Prostate gland (tissue), 2 donors: Measurements from ENCODE around the gene CHST5. TPM values are rescaled to one million over a fixed set of nuclear protein-coding genes. Genes with fewer than 3 reads are reported as not detected.

Experiments used
- DNase-seq: peaks from one replicate; pipeline ENCODE4 v3.0.0-alpha.2; 2019; ENCODE audit warnings: low spot score
- H3K27ac ChIP-seq, 2 donors: fragments of 200-600 bp; sonication (generic); 2 replicates each; pipeline ENCODE4 v1.5.1; 2017 to 2019
- H3K27me3 ChIP-seq: fragments of 200-600 bp; sonication (generic); replicated peaks from 2 replicates; pipeline ENCODE4 v1.5.1; 2019; ENCODE audit not compliant: insufficient read depth
- H3K36me3 ChIP-seq, 2 donors: fragments of 200-600 bp; sonication (generic); 1 replicate in 1 of 2; 2 replicates in 1 of 2; pipeline versions ENCODE4 v1.5.1 to v1.8.1; 2017 to 2019
- H3K4me1 ChIP-seq: fragments of 200-600 bp; sonication (generic); replicated peaks from 2 replicates; pipeline ENCODE4 v1.5.1; 2019
- H3K4me3 ChIP-seq, 2 donors: fragments of 200-600 bp; sonication (generic); 2 replicates each; pipeline ENCODE4 v1.5.1; 2017 to 2019
- H3K9me3 ChIP-seq: fragments of 200-600 bp; sonication (generic); 2 replicates; pipeline ENCODE4 v1.5.1; 2017
- CTCF ChIP-seq, 4 experiments: fragments of 200-600 bp in 2 of 4; fragments of 450-650 bp in 2 of 4; sonication (generic) in 2 of 4; IDR thresholded peaks; 1 replicate in 3 of 4; 2 replicates in 1 of 4; pipeline ENCODE4 v1.5.1; 2016 to 2019; ENCODE audit warnings: antibody characterized with exemption in 4 of 4, mild to moderate bottlenecking in 2 of 4, moderate library complexity in 2 of 4
- POLR2A ChIP-seq: fragments of 450-650 bp; IDR thresholded peaks from one replicate; pipeline ENCODE4 v1.6.1; 2016; ENCODE audit warnings: antibody characterized with exemption, mild to moderate bottlenecking
- POLR2AphosphoS5 ChIP-seq: sonication (generic); formaldehyde crosslinking; IDR thresholded peaks from one replicate; pipeline ENCODE4 v1.6.1; 2017; ENCODE audit warnings: antibody characterized with exemption
- WGBS: methylation state at CpG from one replicate; pipeline ENCODE4 v1.1.5; 2018; 5-methylcytosine and 5-hydroxymethylcytosine counted together
- intact Hi-C: fragments of 100-400 bp; cut with DNase I; formaldehyde crosslinking; loops from one replicate; pipeline ENCODE4 v1.14.2; 2022
- total RNA-seq, 2 donors: library from RNA; depleted of rRNA; stranded (reverse); fragments of >200 nt; gene quantifications; one replicate each; pipeline ENCODE4 v1.1.0, GENCODE V29; 2016

CHST5 gene
- total RNA-seq, 2 donors from 2014 or later: 0.23 TPM; not detected in 1

- DNase-seq: no peak
- Histone ChIP-seq H3K36me3 (peaks cover 0 to 23% of the 10 kb centered on the region in 2 donors), H3K27ac (no peak overlapping the region), H3K4me3 (no peak overlapping the region), H3K9me3 (no peaks in the 10 kb centered on the region), H3K27me3 (no peaks in the 10 kb centered on the region), H3K4me1 (peaks cover 11% of the 10 kb centered on the region)
- TF ChIP-seq CTCF (IDR thresholded peaks at IDR 0.05) (no peak), POLR2A (no peak), POLR2AphosphoS5 (no peak)
- 76% methylated on average over 4 of the region's 4 CpGs for WGBS
- intact Hi-C loops: loop anchor here (2.0 to 5.0 kb wide), 3 partner anchors 55 to 136 kb away; partner anchors contain the start of genes ADAT1, CFDP1, KARS1 and TERF2IP
Observed at GRCh38 chr16:75567911-75568310, 32.0 kb upstream of the CHST5 start.

DNA sequence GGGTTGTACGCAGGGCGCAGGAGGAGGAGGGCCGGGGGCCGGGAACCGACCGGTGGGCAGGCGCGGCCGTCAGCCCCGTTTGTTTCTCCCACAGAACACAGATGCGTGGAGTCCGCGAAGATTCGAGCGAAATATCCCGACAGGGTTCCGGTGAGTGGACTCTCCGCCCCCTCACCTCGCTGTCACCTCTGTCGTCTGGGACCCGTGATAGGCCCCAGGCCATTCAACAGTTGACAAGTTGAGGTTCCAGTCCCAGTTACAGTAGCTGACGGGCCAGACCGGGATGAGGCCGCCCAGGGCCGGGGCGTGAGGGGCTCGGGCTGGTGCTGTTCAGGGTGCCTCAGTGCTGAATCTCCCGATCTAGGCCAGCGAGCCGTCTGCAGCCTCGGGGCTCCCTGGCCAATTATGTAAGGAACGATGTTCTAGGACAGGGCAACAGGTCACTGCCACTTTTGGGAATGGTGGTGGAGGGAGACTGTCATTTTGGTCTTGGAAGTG, 30.9 kb upstream of the CHST5 start:
- under 1% methylated on average over 32 of the region's 32 CpGs for WGBS
- Histone ChIP-seq H3K36me3 (peaks cover 0 to 14% of the 10 kb centered on the region in 2 donors), H3K27ac (peak overlapping the region; percentile 79 to 81), H3K9me3 (no peaks in the 10 kb centered on the region), H3K27me3 (no peaks in the 10 kb centered on the region), H3K4me3 (peak overlapping the region; percentile 73 to 78), H3K4me1 (peaks cover 11% of the 10 kb centered on the region)
- no peak for DNase-seq
- TF ChIP-seq POLR2AphosphoS5 (no peak), POLR2A (no peak), CTCF (IDR thresholded peaks at IDR 0.05) (no peak)
- intact Hi-C loops: loop anchor here (2.0 to 5.0 kb wide), 3 partner anchors 56 to 135 kb away; partner anchors contain the start of genes ADAT1, CFDP1, KARS1 and TERF2IP

- H3K4me1 ChIP-seq: peaks cover 11% of the 10 kb centered on the region
- TF ChIP-seq POLR2A (peak; percentile 95), CTCF (IDR thresholded peaks at IDR 0.05) (peak in 1 of 4 experiments; percentile 23), POLR2AphosphoS5 (peak; percentile 88)
Observed at GRCh38 chr16:75566040-75566757, 30.3 kb upstream of the CHST5 start, which contains the start of gene GABARAPL2. GABARAPL2 (plus strand) TSS chr16:75566379; CDS start chr16:75566487, 108 bp downstream.

DNA sequence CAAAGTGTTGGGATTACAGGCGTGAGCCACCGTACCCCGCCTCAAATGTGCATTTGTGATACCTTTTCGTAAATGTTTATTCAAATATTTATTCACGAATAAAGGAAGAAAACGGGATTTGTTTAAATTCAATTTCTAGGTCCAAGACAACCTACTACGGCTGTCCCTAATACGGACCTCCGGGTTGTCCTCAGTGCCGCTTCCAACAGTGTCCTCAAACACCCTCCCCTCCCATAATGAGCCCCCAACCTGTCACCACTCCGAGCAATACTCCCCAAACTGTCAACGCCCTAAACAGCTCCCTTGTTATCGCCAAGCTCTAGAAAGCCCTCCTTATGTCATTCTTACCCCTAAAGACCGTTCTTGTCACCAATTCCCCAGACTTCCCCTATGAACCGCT, 29.7 kb upstream of the CHST5 start:
- no peaks in the 10 kb centered on the region for H3K9me3 ChIP-seq
- H3K36me3 ChIP-seq: peaks cover 0 to 14% of the 10 kb centered on the region in 2 donors
- TF ChIP-seq CTCF (IDR thresholded peaks at IDR 0.05): no peak
- no peak for TF ChIP-seq POLR2AphosphoS5
- TF ChIP-seq POLR2A: no peak
- WGBS: 9% methylated on average over 15 of the region's 15 CpGs
- no peaks in the 10 kb centered on the region for H3K27me3 ChIP-seq
- H3K27ac ChIP-seq: peak overlapping the region; percentile 79 to 81
- no peak for DNase-seq
- peaks cover 11% of the 10 kb centered on the region for H3K4me1 ChIP-seq
- intact Hi-C loops: loop anchor here (2.0 to 5.0 kb wide), 3 partner anchors 57 to 133 kb away; partner anchors contain the start of genes ADAT1, CFDP1, KARS1 and TERF2IP
- peak overlapping the region; percentile 73 to 78 for H3K4me3 ChIP-seq

More at GRCh38 chr16:75566040-75566757, 30.3 kb upstream of the CHST5 start, which contains the start of gene GABARAPL2:
- Histone ChIP-seq H3K36me3 (peaks cover 0 to 14% of the 10 kb centered on the region in 2 donors), H3K27ac (peak within 1 kb of the TSS; percentile 79 to 81), H3K9me3 (no peaks in the 10 kb centered on the region), H3K27me3 (no peaks in the 10 kb centered on the region), H3K4me3 (peak within 1 kb of the TSS; percentile 73 to 78)
- DNase-seq: peak; percentile 76
- WGBS: under 1% methylated on average over 58 of the region's 69 CpGs
- intact Hi-C loops: loop anchor here (2.0 to 5.0 kb wide), 3 partner anchors 57 to 134 kb away; partner anchors contain the start of genes ADAT1, CFDP1, KARS1 and TERF2IP
